ENCODE measurements around the gene GJA9.

GJA9 gene

GRCh38 chr1:38831731-38832369 lies 49.5 kb downstream of the GJA9 start:
- Histone ChIP-seq H3K9me3 (ENCODE audit: control insufficient read depth, low read length) (no peaks in the 10 kb centered on the region), H3K4me1 (ENCODE audit: control insufficient read depth, insufficient read depth, low read length, poor library complexity, severe bottlenecking) (no peaks in the 10 kb centered on the region), H3K27ac (ENCODE audit: low read depth, low read length, severe bottlenecking) (no peak overlapping the region), H3K36me3 (ENCODE audit: control insufficient read depth, insufficient read depth, low read length) (no peaks in the 10 kb centered on the region), H3K4me3 (ENCODE audit: extremely low read depth, insufficient read depth, low read length, poor library complexity, severe bottlenecking) (no peak overlapping the region)
- 89% methylated on average over 4 of the region's 6 CpGs for WGBS, 2 experiments (ENCODE audit: insufficient coverage in 2 of 2)

GRCh38 chr1:38829368-38829767 lies 52.0 kb downstream of the GJA9 start:
- H3K9me3 ChIP-seq (ENCODE audit: control insufficient read depth, low read length), result no peaks in the 10 kb centered on the region
- H3K4me3 ChIP-seq (ENCODE audit: extremely low read depth, insufficient read depth, low read length, poor library complexity, severe bottlenecking), result no peak overlapping the region
- H3K27ac ChIP-seq (ENCODE audit: low read depth, low read length, severe bottlenecking), result no peak overlapping the region
- H3K36me3 ChIP-seq (ENCODE audit: control insufficient read depth, insufficient read depth, low read length), result no peaks in the 10 kb centered on the region
- 71 to 88% methylated on average over 1 of the region's 1 CpG for WGBS, 2 experiments (ENCODE audit: insufficient coverage in 2 of 2)
- no peaks in the 10 kb centered on the region for H3K4me1 ChIP-seq (ENCODE audit: control insufficient read depth, insufficient read depth, low read length, poor library complexity, severe bottlenecking)

GRCh38 chr1:38827318-38827717 lies 54.1 kb downstream of the GJA9 start:
- Histone ChIP-seq H3K9me3 (ENCODE audit: control insufficient read depth, low read length) (no peaks in the 10 kb centered on the region), H3K36me3 (ENCODE audit: control insufficient read depth, insufficient read depth, low read length) (no peaks in the 10 kb centered on the region), H3K27ac (ENCODE audit: low read depth, low read length, severe bottlenecking) (no peak overlapping the region), H3K4me1 (ENCODE audit: control insufficient read depth, insufficient read depth, low read length, poor library complexity, severe bottlenecking) (no peaks in the 10 kb centered on the region), H3K4me3 (ENCODE audit: extremely low read depth, insufficient read depth, low read length, poor library complexity, severe bottlenecking) (no peak overlapping the region)
- WGBS, 2 experiments (ENCODE audit: insufficient coverage in 2 of 2), result 100% methylated on average over 1 of the region's 2 CpGs; no CpG with 5 or more reads in 1 of the 2 experiments

- no peak overlapping the region for H3K4me3 ChIP-seq (ENCODE audit: extremely low read depth, insufficient read depth, low read length, poor library complexity, severe bottlenecking)
- H3K4me1 ChIP-seq (ENCODE audit: control insufficient read depth, insufficient read depth, low read length, poor library complexity, severe bottlenecking), result no peaks in the 10 kb centered on the region
Observed at GRCh38 chr1:38826886-38827285, 54.5 kb downstream of the GJA9 start.

GRCh38 chr1:38826262-38826661 lies 55.1 kb downstream of the GJA9 start:
- Histone ChIP-seq H3K9me3 (ENCODE audit: control insufficient read depth, low read length) (no peaks in the 10 kb centered on the region), H3K4me1 (ENCODE audit: control insufficient read depth, insufficient read depth, low read length, poor library complexity, severe bottlenecking) (no peaks in the 10 kb centered on the region), H3K36me3 (ENCODE audit: control insufficient read depth, insufficient read depth, low read length) (no peaks in the 10 kb centered on the region), H3K27ac (ENCODE audit: low read depth, low read length, severe bottlenecking) (no peak overlapping the region), H3K4me3 (ENCODE audit: extremely low read depth, insufficient read depth, low read length, poor library complexity, severe bottlenecking) (no peak overlapping the region)
- WGBS, 2 experiments (ENCODE audit: insufficient coverage in 2 of 2), result no CpG with 5 or more reads among the region's 3 CpGs

More at GRCh38 chr1:38826886-38827285, 54.5 kb downstream of the GJA9 start:
- Histone ChIP-seq H3K9me3 (ENCODE audit: control insufficient read depth, low read length) (no peaks in the 10 kb centered on the region), H3K36me3 (ENCODE audit: control insufficient read depth, insufficient read depth, low read length) (no peaks in the 10 kb centered on the region), H3K27ac (ENCODE audit: low read depth, low read length, severe bottlenecking) (no peak overlapping the region)
